GM10266 (cell line): Measurements from ENCODE around the gene UBE2E3.
A peak's percentile ranks its signal among the peaks of the same experiment; 100 is the strongest.

Source experiments
- DNase-seq: peaks from one replicate; pipeline ENCODE4 v3.0.0; 2012; ENCODE audit errors: extremely low spot score
- CTCF ChIP-seq: IDR thresholded peaks from 2 replicates; pipeline ENCODE4 v1.5.1; 2012; ENCODE audit warnings: mild to moderate bottlenecking, low read depth; ENCODE audit not compliant: control insufficient read depth, insufficient read depth; ENCODE audit errors: missing control alignments

The UBE2E3 gene

GRCh38 chr2:180987146-180987545, 6.7 kb downstream of the UBE2E3 start:
- TF ChIP-seq CTCF, result no peak
- no peak for DNase-seq

DNA sequence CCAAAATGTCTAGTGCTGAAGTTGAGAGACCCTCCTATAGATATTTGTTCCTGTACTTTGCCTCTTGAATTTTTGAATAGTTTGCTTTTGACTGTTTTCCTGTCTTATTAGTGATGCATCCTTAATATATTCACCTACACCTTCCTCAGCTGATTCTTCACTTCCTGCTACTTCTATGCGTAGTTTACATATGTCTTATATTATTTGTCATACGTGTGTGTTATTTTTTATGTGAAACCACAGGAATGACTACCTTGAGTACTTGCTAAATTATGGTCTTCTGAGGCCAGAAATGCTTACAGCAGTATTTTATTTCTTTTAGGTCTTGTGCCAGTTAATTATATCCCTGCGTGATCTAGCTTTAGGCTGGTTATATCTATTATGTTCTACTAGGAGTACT, 9.9 kb downstream of the UBE2E3 start:
- no peak for DNase-seq
- TF ChIP-seq CTCF, result no peak

DNA sequence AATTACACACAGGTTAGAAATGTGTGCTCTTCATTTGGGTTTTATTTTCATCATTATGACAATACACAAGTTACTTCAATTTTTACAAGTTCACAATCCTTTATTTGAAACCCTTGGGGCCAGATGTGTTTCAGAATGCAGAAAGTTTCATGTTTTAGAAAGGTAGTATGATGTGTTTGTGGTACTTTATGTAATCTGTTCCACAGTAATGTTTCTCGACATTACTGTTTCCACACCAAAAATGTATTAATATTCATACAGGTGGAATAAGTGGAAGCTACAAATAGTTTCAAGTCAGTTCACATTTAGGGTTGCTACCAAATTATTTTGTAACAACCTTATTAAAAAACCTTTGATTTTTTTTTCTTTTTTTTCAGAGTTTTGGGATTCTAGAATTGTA, 10.4 kb downstream of the UBE2E3 start:
- TF ChIP-seq CTCF, result no peak
- no peak for DNase-seq

- peak; percentile 3 for TF ChIP-seq CTCF
- no peak for DNase-seq
Measured at GRCh38 chr2:180991361-180991760, 11.0 kb downstream of the UBE2E3 start.

DNA sequence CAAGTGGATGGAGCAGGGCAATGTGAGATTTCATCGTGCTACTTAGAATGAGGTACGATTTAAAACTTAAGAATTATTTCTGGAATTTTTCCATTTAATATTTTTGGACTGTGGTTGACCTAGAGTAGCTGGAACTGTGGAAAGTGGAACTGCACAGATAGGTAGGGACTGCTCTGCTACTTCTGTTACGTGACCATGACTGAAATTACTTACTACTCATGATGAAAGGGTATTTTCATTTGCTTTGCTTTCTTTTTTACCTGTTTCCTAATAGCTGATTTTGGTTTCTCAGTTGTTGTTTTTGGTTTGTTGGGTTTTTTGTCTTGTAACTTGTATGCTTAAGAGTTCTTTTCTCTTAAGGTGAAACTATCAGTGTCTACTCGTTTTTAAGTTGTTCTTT, 11.4 kb downstream of the UBE2E3 start:
- DNase-seq, result peak; percentile 21
- TF ChIP-seq CTCF, result no peak

DNA sequence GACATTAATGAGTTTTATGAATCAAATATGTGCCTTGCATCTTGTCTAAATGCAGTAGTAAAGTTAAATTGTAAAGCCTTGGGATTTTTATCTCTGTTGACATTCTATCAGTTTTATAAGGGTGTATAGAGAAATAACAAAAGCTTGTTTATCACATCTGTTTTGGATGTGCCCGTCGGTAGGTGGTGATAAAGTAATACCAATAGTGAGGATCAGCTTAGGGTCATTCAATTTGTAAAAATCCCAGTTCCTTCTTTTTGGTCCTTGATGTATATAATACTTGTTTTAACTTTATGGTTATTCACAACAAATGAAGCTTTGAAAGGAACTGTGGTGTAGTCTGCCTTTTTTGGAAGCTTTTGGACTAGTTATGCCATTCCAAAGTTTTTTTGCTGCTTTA, 12.6 kb downstream of the UBE2E3 start:
- no peak for TF ChIP-seq CTCF
- no peak for DNase-seq

- no peak for DNase-seq
- TF ChIP-seq CTCF, result no peak
Measured at GRCh38 chr2:180999274-180999964, 19.0 kb downstream of the UBE2E3 start.
